DND-41 (cell line): ENCODE measurements around the gene RASD1.

Experiments
- EZH2 ChIP-seq: IDR thresholded peaks from 3 replicates; pipeline ENCODE4 v1.6.1; 2012; ENCODE audit warnings: borderline replicate concordance, low read depth, mild to moderate bottlenecking, moderate library complexity, low read length, inconsistent platforms; ENCODE audit not compliant: severe bottlenecking
- TF ChIP-seq, protein P1 (sequence below): IDR thresholded peaks from 2 replicates; pipeline ENCODE4 v1.5.1; 2012; ENCODE audit warnings: borderline replicate concordance, low read length, moderate library complexity, mild to moderate bottlenecking; ENCODE audit not compliant: poor library complexity, severe bottlenecking; ENCODE audit errors: extremely low read depth

DNA sequence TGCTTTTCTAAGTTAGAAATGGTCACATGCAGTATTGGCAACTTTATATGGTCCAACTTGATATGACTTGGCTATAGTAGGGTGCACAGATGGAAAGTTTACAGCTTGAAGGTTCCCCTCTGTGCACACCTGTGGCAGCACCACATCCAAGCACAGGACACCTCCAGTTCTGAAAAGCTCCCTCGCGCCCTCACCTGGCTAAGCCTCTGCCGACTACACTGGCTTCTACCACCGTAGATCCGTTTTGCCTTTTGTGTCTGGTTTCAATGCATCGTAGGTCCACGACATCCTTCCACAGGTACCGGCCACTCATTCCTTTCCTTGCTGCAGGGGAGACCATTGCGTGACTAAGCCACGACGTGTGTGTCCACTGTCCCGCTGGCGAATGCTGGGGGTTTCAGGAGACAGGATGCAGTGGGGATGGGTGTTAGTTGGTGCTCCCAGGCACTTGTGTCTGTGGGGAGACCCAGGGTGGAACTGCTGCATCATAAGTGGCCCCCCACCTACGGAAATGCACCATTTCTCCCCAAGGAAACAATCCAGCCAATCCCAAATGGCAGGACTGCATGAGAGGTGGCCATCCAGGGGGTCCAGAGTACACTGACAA lies 4.9 kb upstream of the RASD1 start:
- TF ChIP-seq, protein P1, sequence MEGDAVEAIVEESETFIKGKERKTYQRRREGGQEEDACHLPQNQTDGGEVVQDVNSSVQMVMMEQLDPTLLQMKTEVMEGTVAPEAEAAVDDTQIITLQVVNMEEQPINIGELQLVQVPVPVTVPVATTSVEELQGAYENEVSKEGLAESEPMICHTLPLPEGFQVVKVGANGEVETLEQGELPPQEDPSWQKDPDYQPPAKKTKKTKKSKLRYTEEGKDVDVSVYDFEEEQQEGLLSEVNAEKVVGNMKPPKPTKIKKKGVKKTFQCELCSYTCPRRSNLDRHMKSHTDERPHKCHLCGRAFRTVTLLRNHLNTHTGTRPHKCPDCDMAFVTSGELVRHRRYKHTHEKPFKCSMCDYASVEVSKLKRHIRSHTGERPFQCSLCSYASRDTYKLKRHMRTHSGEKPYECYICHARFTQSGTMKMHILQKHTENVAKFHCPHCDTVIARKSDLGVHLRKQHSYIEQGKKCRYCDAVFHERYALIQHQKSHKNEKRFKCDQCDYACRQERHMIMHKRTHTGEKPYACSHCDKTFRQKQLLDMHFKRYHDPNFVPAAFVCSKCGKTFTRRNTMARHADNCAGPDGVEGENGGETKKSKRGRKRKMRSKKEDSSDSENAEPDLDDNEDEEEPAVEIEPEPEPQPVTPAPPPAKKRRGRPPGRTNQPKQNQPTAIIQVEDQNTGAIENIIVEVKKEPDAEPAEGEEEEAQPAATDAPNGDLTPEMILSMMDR = peak; percentile 67
- TF ChIP-seq EZH2 = no peak
